HepG2 (cell line): ENCODE results near the gene RAB34. TPM values are rescaled to one million over a fixed set of nuclear protein-coding genes. Genes with fewer than 3 reads are reported as not detected.
A peak's percentile ranks its signal among the peaks of the same experiment; 100 is the strongest.

ENCODE experiments used
- BRF2 ChIP-seq: sonication (generic); formaldehyde crosslinking; IDR thresholded peaks from 2 replicates; pipeline ENCODE4 v1.8.1; 2022; ENCODE audit warnings: mild to moderate bottlenecking, missing genetic modification reagents
- CHD2 ChIP-seq: IDR thresholded peaks from 2 replicates; pipeline ENCODE4 v1.6.1; 2011; ENCODE audit warnings: low read depth, low read length, improper control_type of control experiment
- CREM ChIP-seq, 2 experiments: sonication (generic) in 1 of 2; formaldehyde crosslinking in 1 of 2; IDR thresholded peaks; 2 replicates each; pipeline versions ENCODE4 v1.4.0 to v1.6.1; 2016 to 2020; ENCODE audit warnings: antibody characterized with exemption in 1 of 2, mild to moderate bottlenecking in 1 of 2, missing genetic modification reagents in 1 of 2
- ETV5 ChIP-seq: IDR thresholded peaks from 2 replicates; pipeline ENCODE4 v1.6.1; 2018; ENCODE audit warnings: missing biosample characterization, missing genetic modification reagents, inconsistent platforms, borderline replicate concordance
- HNRNPH1 ChIP-seq: fragments of 200-400 bp; formaldehyde crosslinking; optimal IDR thresholded peaks from 2 replicates; pipeline ENCODE3; 2017; ENCODE audit warnings: mild to moderate bottlenecking, low read depth, low read length
- NFYC ChIP-seq: IDR thresholded peaks from 2 replicates; pipeline ENCODE4 v1.6.1; 2016; ENCODE audit warnings: missing genetic modification reagents, missing compliant biosample characterization
- NONO ChIP-seq, 2 experiments: fragments of 450-650 bp in 1 of 2; sonication (generic) in 1 of 2; formaldehyde crosslinking in 1 of 2; IDR thresholded peaks in 1 of 2; conservative IDR thresholded peaks in 1 of 2; 2 replicates each; pipeline versions ENCODE4 v1.6.1 to v1.8.0; 2017 to 2022; ENCODE audit warnings: mild to moderate bottlenecking in 1 of 2, missing genetic modification reagents in 1 of 2, moderate library complexity in 1 of 2
- PRDM10 ChIP-seq: sonication (generic); formaldehyde crosslinking; IDR thresholded peaks from 2 replicates; pipeline ENCODE4 v1.4.0; 2020; ENCODE audit warnings: low read depth, missing genetic modification reagents
- RBFOX2 ChIP-seq: fragments of 200-400 bp; formaldehyde crosslinking; IDR thresholded peaks from 2 replicates; pipeline ENCODE4 v1.6.1; 2017; ENCODE audit warnings: low read depth, mild to moderate bottlenecking, low read length
- SALL1 ChIP-seq: sonication (generic); formaldehyde crosslinking; IDR thresholded peaks from 2 replicates; pipeline ENCODE4 v1.8.0; 2022; ENCODE audit warnings: mild to moderate bottlenecking, missing genetic modification reagents
- SOX6 ChIP-seq, 2 experiments: fragments of 450-650 bp in 1 of 2; sonication (generic) in 1 of 2; formaldehyde crosslinking in 1 of 2; IDR thresholded peaks; 2 replicates each; pipeline versions ENCODE4 v1.4.0 to v1.6.1; 2017 to 2020; ENCODE audit warnings: antibody characterized with exemption in 1 of 2, mild to moderate bottlenecking in 1 of 2, missing genetic modification reagents in 1 of 2
- TRIM22 ChIP-seq: fragments of 450-650 bp; IDR thresholded peaks from 2 replicates; pipeline ENCODE4 v1.6.1; 2017
- ZBTB34 ChIP-seq: sonication (generic); formaldehyde crosslinking; IDR thresholded peaks from 2 replicates; pipeline ENCODE4 v1.8.0; 2022; ENCODE audit warnings: mild to moderate bottlenecking, missing genetic modification reagents
- ZBTB39 ChIP-seq: sonication (generic); formaldehyde crosslinking; IDR thresholded peaks from 2 replicates; pipeline ENCODE4 v1.5.0; 2020; ENCODE audit warnings: missing genetic modification reagents
- ZNF451 ChIP-seq: sonication (generic); formaldehyde crosslinking; IDR thresholded peaks from 2 replicates; pipeline ENCODE4 v1.5.0; 2020; ENCODE audit warnings: mild to moderate bottlenecking, missing genetic modification reagents
- ZNF792 ChIP-seq: IDR thresholded peaks from 2 replicates; pipeline ENCODE4 v1.6.1; 2016
- polyA plus RNA-seq, 8 experiments: library from polyadenylated mRNA; depleted of rRNA in 3 of 8; stranded (reverse) in 7 of 8; unstranded in 1 of 8; fragments of >200 nt; fragmentation: Illumina TruSeq in 4 of 8; extraction: Trizol in 4 of 8; gene quantifications; 2 replicates each; pipeline versions ENCODE4 v1.2.1 to v1.2.3, GENCODE V29; 2011 to 2016; ENCODE audit warnings: low read depth in 4 of 8, missing spikeins in 1 of 8, mixed read lengths in 1 of 8; ENCODE audit not compliant: insufficient read depth in 1 of 8
- total RNA-seq, 5 experiments: library from RNA; depleted of rRNA; stranded (reverse); fragments of >200 nt; fragmentation: Illumina TruSeq; extraction: Trizol; gene quantifications; 2 replicates each; pipeline ENCODE4 v1.2.3, GENCODE V29; 2016; ENCODE audit warnings: low read depth in 1 of 5

The RAB34 gene
- total and polyA plus RNA-seq, 2 of the 13 experiments (the other 11 are each of a cell fraction or from before 2014, with no cell fraction given) = 0.49 TPM; not detected in 1

GRCh38 chr17:28710861-28711722, 6.6 kb downstream of the RAB34 start (continued):
- TF ChIP-seq TRIM22 (no peak), CHD2 (0 out of 2 replicates have a peak, but pooled peaks have one; percentile 37), ZBTB34 (peak; percentile 59; the same call in 1 of the 2 replicates), RBFOX2 (peak; percentile 98), HNRNPH1 (no peak), ZBTB39 (CRISPR knock-in tag) (no peak), BRF2 (CRISPR knock-in tag) (no peak), ZNF792 (CRISPR knock-in tag) (peak; percentile 82), PRDM10 (CRISPR knock-in tag) (peak; percentile 40; the same call in 1 of the 2 replicates), NFYC (CRISPR knock-in tag) (peak; percentile 77), ZNF451 (CRISPR knock-in tag) (peak; percentile 22; the same call in 1 of the 2 replicates), ETV5 (CRISPR knock-in tag) (peak; percentile 20; the same call in 1 of the 2 replicates), SOX6 (IDR thresholded peaks at IDR 0.05) (no peak), SOX6 (CRISPR knock-in tag; IDR thresholded peaks at IDR 0.05) (peak; percentile 50), SALL1 (CRISPR knock-in tag) (peak; percentile 56; the same call in 1 of the 2 replicates), NONO (IDR thresholded peaks at IDR 0.05) (no peak), NONO (CRISPR knock-in tag; conservative IDR thresholded peaks at IDR 0.05) (peak; percentile 32), CREM (IDR thresholded peaks at IDR 0.05) (no peak), CREM (CRISPR knock-in tag; IDR thresholded peaks at IDR 0.05) (no peak)
